Measurements from ENCODE around the gene CEMIP2.

- no peak for TF ChIP-seq POLR2A (IDR thresholded peaks at IDR 0.05)
- no peak for TF ChIP-seq CTCF (IDR thresholded peaks at IDR 0.05)
Observed at GRCh38 chr9:71685988-71686387, 82.3 kb downstream of the CEMIP2 start.

Data from ovary (tissue), 3 donors.